ENCODE results near the gene NOP53.

- TF ChIP-seq, protein P1, sequence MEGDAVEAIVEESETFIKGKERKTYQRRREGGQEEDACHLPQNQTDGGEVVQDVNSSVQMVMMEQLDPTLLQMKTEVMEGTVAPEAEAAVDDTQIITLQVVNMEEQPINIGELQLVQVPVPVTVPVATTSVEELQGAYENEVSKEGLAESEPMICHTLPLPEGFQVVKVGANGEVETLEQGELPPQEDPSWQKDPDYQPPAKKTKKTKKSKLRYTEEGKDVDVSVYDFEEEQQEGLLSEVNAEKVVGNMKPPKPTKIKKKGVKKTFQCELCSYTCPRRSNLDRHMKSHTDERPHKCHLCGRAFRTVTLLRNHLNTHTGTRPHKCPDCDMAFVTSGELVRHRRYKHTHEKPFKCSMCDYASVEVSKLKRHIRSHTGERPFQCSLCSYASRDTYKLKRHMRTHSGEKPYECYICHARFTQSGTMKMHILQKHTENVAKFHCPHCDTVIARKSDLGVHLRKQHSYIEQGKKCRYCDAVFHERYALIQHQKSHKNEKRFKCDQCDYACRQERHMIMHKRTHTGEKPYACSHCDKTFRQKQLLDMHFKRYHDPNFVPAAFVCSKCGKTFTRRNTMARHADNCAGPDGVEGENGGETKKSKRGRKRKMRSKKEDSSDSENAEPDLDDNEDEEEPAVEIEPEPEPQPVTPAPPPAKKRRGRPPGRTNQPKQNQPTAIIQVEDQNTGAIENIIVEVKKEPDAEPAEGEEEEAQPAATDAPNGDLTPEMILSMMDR (IDR thresholded peaks at IDR 0.05; ENCODE audit: insufficient read depth, low read length) = no peak
- TF ChIP-seq, protein P2, sequence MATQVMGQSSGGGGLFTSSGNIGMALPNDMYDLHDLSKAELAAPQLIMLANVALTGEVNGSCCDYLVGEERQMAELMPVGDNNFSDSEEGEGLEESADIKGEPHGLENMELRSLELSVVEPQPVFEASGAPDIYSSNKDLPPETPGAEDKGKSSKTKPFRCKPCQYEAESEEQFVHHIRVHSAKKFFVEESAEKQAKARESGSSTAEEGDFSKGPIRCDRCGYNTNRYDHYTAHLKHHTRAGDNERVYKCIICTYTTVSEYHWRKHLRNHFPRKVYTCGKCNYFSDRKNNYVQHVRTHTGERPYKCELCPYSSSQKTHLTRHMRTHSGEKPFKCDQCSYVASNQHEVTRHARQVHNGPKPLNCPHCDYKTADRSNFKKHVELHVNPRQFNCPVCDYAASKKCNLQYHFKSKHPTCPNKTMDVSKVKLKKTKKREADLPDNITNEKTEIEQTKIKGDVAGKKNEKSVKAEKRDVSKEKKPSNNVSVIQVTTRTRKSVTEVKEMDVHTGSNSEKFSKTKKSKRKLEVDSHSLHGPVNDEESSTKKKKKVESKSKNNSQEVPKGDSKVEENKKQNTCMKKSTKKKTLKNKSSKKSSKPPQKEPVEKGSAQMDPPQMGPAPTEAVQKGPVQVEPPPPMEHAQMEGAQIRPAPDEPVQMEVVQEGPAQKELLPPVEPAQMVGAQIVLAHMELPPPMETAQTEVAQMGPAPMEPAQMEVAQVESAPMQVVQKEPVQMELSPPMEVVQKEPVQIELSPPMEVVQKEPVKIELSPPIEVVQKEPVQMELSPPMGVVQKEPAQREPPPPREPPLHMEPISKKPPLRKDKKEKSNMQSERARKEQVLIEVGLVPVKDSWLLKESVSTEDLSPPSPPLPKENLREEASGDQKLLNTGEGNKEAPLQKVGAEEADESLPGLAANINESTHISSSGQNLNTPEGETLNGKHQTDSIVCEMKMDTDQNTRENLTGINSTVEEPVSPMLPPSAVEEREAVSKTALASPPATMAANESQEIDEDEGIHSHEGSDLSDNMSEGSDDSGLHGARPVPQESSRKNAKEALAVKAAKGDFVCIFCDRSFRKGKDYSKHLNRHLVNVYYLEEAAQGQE (IDR thresholded peaks at IDR 0.05; ENCODE audit: insufficient replicate concordance, low read depth) = no peak
- no peak for TF ChIP-seq GABPA (IDR thresholded peaks at IDR 0.05; ENCODE audit: low read depth)
- TF ChIP-seq POLR2AphosphoS5 (IDR thresholded peaks at IDR 0.05; ENCODE audit: low read depth) = no peak
- TF ChIP-seq SPI1 (IDR thresholded peaks at IDR 0.05; ENCODE audit: borderline replicate concordance, low read depth) = no peak
Observed at GRCh38 chr19:47767349-47767748, 22.0 kb downstream of the NOP53 start.
